Globus pallidus (tissue), 1 donor: Measurements from ENCODE around the gene ATAT1.
A peak's percentile ranks its signal among the peaks of the same experiment; 100 is the strongest.
"Not testable (repeated sequence)": the region's sequence is repeated elsewhere in the genome, so short reads cannot be mapped to it uniquely, and the experiment has no call there.

ENCODE experiments used
- DNase-seq: peaks from one replicate; pipeline ENCODE4 v3.0.0-alpha.2; 2015; ENCODE audit warnings: low spot score

ATAT1 gene

GRCh38 chr6:30626484-30627366, at the start of gene ATAT1:
Gene ATAT1, plus strand, starts transcription at chr6:30626874.
- DNase-seq, result peak; percentile 90

GRCh38 chr6:30578051-30578450, 48.6 kb upstream of the ATAT1 start:
- DNase-seq, result no peak

GRCh38 chr6:30583921-30584320, 42.8 kb upstream of the ATAT1 start:
- no peak for DNase-seq

GRCh38 chr6:30589754-30590358, 36.8 kb upstream of the ATAT1 start:
- DNase-seq, result no peak

GRCh38 chr6:30590509-30590908, 36.2 kb upstream of the ATAT1 start:
- no peak for DNase-seq

GRCh38 chr6:30591008-30591407, 35.7 kb upstream of the ATAT1 start:
- DNase-seq, result no peak

- DNase-seq, result no peak
These were observed 34.4 kb upstream of the ATAT1 start for GRCh38 chr6:30592287-30592686.

- not testable (repeated sequence) for DNase-seq
These were observed 29.1 kb upstream of the ATAT1 start for GRCh38 chr6:30597315-30598144.

GRCh38 chr6:30598912-30599624, 27.6 kb upstream of the ATAT1 start:
- DNase-seq, result no peak

- no peak for DNase-seq
These were observed 26.9 kb upstream of the ATAT1 start for GRCh38 chr6:30599625-30600324.

GRCh38 chr6:30600451-30600961, 26.2 kb upstream of the ATAT1 start:
- DNase-seq, result no peak

GRCh38 chr6:30601436-30601814, 25.2 kb upstream of the ATAT1 start:
- no peak for DNase-seq

- DNase-seq, result no peak
These were observed 24.6 kb upstream of the ATAT1 start for GRCh38 chr6:30601815-30602641.

GRCh38 chr6:30603961-30604360, 22.7 kb upstream of the ATAT1 start:
- DNase-seq, result no peak

GRCh38 chr6:30610065-30610464, 16.6 kb upstream of the ATAT1 start:
- DNase-seq, result no peak

GRCh38 chr6:30611150-30611855, 15.4 kb upstream of the ATAT1 start:
- DNase-seq, result no peak

- no peak for DNase-seq
These were observed 14.8 kb upstream of the ATAT1 start for GRCh38 chr6:30611856-30612194.

- DNase-seq, result no peak
These were observed 14.5 kb upstream of the ATAT1 start for GRCh38 chr6:30612213-30612612.

GRCh38 chr6:30612687-30613248, 13.9 kb upstream of the ATAT1 start:
- no peak for DNase-seq
